Mucosa of gallbladder (tissue), 1 donor: ENCODE data around the gene COL19A1. TPM values are rescaled to one million over a fixed set of nuclear protein-coding genes. Genes with fewer than 3 reads are reported as not detected.

Experiments
- DNase-seq: peaks from one replicate; pipeline ENCODE4 v3.0.0-alpha.2; 2020; ENCODE audit warnings: low spot score
- total RNA-seq: library from RNA; stranded (reverse); gene quantifications from one replicate; pipeline ENCODE4 v1.2.1, GENCODE V29; 2021
- donor health status: DM: no; HTN: no; CAD: no.

Gene COL19A1
- total RNA-seq, 1 donor from 2014 or later = 0.49 TPM

- DNase-seq = no peak
These were observed 304.9 kb downstream of the COL19A1 start for GRCh38 chr6:70171236-70171635.

- no peak for DNase-seq
These were observed 305.9 kb downstream of the COL19A1 start for GRCh38 chr6:70172252-70172651.

DNA sequence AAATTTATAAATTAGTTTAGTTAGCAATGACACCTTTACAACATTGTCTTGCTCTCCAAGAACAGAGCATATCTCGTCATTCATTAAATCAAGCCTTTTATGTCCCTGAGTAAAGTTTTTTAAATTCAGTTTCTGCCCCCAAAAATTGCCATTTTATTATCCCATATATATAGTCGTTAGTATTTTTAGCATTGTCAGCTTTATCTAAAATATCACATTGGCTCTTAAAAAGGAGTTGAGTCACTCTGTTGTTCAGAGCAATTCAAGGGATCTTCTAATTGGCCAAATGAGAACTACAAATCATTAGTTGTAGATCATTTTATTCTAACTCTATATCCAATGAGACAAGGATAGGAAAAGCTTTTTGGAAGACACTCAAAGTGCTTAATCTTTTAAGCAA, 309.4 kb downstream of the COL19A1 start:
- no peak for DNase-seq

DNA sequence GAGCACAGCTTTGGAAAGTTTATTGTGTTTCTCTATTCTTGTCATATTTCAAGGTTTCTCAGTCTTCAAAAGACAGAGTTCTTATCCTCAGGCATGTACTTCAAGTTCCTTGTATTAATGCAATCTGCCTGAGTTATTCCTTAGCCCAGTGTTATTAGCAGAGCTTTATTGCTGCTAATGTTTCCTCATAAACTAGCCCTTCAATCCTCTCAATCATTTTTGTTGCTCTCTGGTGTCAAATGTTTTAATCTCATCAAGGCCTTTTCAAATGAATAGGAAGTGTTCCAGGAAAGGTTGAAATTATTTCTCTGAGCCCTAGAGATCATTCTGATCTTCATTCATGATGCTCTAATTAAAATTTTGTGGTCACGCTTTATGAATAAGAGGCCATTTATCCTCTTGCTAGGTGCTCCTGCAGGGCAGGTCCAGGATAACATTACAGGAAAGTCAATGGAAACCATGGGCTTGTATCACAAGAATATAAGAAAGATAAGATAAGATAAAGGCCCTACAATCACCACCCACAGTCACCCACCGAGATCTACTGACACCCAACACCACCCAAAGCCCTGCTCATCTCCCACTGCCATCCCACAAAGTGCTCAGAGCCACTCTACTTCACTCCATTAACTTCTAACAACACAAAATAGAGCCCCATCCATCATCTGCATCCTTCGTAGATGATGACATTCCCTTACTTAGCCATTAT, 310.6 kb downstream of the COL19A1 start:
- no peak for DNase-seq

DNA sequence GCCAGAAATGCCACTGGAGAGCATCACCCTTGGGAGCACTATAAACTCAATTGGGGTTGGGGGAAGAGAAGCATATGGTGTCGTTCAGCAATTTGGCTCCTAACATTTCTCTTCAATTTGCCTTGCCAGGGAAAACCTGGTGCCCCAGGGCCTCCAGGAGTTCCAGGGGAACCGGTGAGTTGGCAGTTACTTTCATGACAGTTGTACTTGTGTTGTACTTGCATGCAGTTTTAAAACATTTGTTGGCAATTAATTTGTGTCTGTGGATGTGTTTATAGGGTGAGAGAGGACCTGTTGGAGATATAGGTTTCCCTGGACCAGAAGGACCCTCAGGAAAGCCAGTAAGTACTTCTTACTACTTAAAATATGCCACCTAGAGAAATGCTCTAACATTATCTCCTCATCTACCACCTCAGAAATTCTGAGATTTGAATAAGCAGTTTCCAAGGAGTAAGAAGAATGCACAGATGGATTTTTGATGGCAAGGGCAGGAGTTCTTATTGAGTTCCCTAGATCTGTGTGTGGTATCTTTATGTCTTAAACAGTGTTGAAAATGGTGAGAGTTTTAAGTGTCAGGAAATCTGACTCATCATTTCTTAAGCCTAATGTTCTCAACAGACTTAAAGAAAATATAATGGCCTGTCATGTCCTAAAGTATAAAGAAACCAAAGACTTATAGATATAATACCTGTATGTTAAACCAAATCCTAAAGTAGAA, 314.0 kb downstream of the COL19A1 start:
- no peak for DNase-seq

GRCh38 chr6:70180901-70181599, 314.7 kb downstream of the COL19A1 start:
- no peak for DNase-seq

DNA sequence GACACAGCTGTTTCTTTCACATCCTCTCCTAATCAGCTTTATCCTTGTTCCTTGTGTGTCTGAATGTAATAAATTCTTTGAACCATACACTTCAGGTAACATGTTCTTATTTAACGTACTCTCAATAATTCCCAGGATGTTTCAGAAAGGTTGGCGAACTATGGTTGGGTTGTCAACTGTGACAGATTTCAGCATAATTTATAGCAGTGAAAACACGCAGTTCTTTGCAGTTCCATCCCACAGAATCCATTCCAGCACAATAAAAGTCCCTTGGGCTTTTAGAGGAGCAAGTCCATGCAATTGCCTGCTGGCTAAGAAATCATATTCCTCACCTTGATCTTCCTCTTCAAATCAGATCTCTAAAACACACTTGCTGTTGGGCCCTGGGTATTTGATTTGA, 317.2 kb downstream of the COL19A1 start:
- no peak for DNase-seq

DNA sequence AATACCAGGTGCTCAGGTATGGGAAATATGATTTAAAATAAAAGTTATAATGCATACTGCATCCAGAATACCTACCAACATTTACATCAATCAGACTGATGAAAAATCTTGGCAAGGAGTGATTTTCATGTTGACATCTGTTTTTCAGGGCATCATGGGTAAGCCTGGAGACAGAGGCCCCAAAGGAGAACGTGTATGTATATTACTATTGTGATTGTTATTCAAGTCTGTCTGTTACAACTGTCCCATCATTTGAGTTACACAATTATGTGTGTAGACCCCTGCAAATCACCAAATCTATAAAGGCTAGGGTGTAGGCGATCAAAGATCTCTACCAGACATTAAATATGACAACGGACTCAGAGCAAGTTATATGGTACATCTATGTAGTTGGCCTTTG, 318.4 kb downstream of the COL19A1 start:
- DNase-seq = no peak

GRCh38 chr6:70186461-70186860, 320.1 kb downstream of the COL19A1 start:
- DNase-seq = no peak

- no peak for DNase-seq
These were observed 321.8 kb downstream of the COL19A1 start for GRCh38 chr6:70188202-70188601.

DNA sequence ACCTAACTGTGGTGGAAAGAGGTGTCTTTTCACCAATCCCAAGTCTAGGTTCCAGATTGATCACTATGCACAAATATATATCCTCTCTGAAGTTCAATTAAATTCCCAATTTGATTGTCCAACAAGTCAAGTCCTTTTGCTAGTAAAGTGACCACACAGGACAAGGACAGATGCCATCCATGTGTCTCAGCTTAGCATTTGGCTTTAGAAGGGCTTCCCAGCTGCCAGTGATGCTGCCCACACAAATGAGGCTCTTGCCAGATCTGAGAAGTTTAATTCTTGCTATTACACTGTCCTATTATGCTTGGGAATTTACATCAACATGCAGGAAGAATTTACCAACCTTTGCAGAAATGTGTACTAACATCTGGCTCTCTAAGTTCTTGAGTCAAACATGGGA, 328.1 kb downstream of the COL19A1 start:
- DNase-seq = no peak

DNA sequence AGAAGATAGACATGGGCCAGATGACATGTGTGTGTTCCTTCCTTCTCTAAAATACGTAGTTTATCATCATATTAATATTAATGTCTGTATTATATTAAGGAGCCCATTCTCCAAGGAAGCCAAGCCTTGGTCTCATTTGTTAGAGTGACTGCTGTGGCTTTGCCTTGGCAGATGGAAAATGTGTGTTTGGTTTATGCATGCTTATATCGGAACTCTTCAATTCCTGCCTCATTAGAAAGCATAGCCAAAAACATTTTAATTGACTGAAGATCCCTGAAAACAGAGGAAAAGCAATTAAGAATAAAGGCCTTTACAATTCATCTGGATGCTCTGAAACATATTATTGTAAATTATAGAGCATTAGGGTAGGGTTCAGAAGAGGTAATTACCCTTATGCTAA, 330.2 kb downstream of the COL19A1 start:
- no peak for DNase-seq

DNA sequence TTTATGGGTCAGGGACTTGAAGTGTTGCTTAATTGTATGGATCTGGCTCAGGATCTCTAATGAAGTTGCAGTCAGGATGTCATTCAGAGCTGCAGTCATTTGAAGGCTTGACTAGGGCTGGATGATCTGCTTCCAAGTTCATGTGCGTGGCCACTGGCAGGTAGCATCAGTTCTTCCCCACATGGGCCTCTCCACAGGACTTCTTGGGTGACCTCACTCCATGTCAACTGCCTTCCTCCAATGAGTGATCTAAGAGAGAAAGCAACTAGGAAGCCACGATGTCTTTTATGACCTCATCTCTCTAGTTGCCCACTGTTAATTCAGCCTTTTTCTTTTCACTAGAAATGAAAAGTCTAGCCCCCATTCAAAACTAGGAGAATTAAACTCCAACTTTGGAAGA, 332.4 kb downstream of the COL19A1 start:
- no peak for DNase-seq

- no peak for DNase-seq
These were observed 342.0 kb downstream of the COL19A1 start for GRCh38 chr6:70208235-70208790.

- DNase-seq = no peak
These were observed 344.1 kb downstream of the COL19A1 start for GRCh38 chr6:70210462-70210861.

DNA sequence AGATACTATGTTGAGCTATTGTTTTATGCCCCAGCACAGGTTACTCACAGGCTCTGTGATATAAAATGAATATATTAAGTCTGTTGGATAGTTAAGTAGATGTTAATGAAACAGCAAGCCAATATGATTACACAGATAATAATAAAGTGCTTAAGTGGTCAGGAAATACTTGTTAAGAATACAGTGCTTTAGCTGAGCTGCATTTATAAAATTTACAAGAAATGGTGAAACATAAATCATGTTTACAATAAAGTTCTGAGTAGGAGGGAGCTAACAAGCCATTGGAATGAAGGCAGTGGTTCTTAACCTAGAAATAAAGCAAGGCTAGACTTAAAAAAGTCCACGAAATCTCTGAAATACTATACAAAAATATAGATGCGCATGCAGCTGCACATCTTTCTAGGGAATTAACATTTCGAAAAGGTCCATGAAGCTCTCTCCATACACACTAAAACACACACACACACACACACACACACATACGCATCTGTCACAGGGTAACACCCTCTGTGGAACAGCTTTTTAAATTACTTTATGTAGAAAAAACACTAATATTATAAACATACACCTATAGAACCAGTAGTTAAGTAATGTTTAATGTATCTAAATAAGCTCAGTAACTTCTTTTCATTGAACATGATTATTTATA, 349.2 kb downstream of the COL19A1 start:
- DNase-seq = no peak

DNA sequence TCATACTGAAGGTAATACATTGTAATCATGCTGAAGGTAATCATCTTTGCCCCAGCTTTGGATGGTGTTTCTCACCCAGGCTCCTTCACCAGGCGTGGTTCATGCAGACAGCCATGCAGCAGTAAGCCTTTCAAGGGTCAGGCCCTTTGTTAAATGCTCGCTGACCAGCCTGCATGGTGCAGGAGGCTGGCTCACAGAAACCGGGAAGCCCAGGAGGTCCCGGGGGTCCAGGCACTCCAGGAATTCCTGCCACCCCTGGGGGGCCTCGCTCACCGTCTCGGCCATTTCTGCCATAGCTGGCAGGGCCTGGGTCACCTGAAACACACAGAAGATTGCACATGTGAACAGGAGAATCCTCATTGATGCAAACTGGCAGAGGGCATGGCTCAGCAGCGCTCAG, 350.4 kb downstream of the COL19A1 start:
- no peak for DNase-seq

- DNase-seq = no peak
These were observed 353.7 kb downstream of the COL19A1 start for GRCh38 chr6:70219943-70220613.

DNA sequence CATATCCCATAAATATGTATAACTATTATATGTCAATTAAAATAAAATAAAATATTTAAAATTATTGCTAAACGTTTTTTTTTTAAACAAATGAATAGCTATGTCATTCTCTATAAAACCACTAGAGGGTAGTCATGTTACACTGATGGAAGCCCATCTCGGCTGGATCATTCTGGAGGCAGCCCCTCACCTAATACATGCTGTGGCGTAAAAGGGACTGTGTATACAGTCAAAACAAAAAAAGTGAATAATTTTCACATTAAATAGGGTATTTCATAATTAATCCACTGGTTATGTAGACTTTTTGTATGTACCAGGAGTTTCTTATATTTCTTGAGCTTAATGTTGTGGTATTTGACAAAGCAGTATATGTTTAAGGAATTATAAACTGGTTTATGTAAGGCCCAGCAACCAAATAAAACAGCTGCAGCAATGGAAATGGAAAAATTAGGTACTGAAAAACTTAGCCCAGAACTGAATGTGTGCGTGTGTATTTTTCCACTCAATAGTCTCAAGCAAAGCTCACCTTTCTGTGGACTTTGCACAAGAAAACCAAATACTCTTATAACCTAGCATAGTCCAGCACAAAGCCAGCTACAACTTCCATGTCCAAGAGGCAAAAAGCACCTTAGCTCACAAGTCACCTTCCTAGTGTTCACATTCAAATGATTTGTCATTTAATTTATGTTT, 354.8 kb downstream of the COL19A1 start:
- DNase-seq = no peak

- DNase-seq = no peak
These were observed 355.5 kb downstream of the COL19A1 start for GRCh38 chr6:70221715-70222438.
